Uterus (tissue), 4 donors: Measurements from ENCODE around the gene CAMK1. TPM values are rescaled to one million over a fixed set of nuclear protein-coding genes. Genes with fewer than 3 reads are reported as not detected.

Experiments
- DNase-seq, 2 donors: peaks; one replicate each; pipeline ENCODE4 v3.0.0-alpha.2; 2019 to 2020
- H3K27ac ChIP-seq, 2 donors: fragments of 200-600 bp; sonication (generic); 1 replicate in 1 of 2; 2 replicates in 1 of 2; pipeline ENCODE4 v1.5.1; 2016 to 2018
- H3K27me3 ChIP-seq, 2 donors: fragments of 200-600 bp; sonication (generic); one replicate each; pipeline ENCODE4 v1.5.1; 2018 to 2019; ENCODE audit warnings: control low read depth in 1 of 2
- H3K36me3 ChIP-seq, 2 donors: fragments of 200-600 bp; sonication (generic); one replicate each; pipeline ENCODE4 v1.5.1; 2019; ENCODE audit warnings: control low read depth in 1 of 2
- H3K4me1 ChIP-seq, 2 donors: fragments of 200-600 bp; sonication (generic); one replicate each; pipeline ENCODE4 v1.5.1; 2018 to 2019; ENCODE audit warnings: control low read depth in 1 of 2
- H3K4me3 ChIP-seq, 2 donors: fragments of 200-600 bp; sonication (generic); 1 replicate in 1 of 2; 2 replicates in 1 of 2; pipeline ENCODE4 v1.5.1; 2018 to 2019; ENCODE audit warnings: mild to moderate bottlenecking in 1 of 2
- H3K9me3 ChIP-seq, 2 donors: fragments of 200-600 bp; sonication (generic); one replicate each; pipeline ENCODE4 v1.5.1; 2019; ENCODE audit warnings: control low read depth in 1 of 2
- CTCF ChIP-seq, 4 experiments: fragments of 200-600 bp in 2 of 4; fragments of 450-650 bp in 2 of 4; sonication (generic) in 2 of 4; IDR thresholded peaks; one replicate each; pipeline ENCODE4 v1.5.1; 2016 to 2019; ENCODE audit warnings: antibody characterized with exemption in 4 of 4, mild to moderate bottlenecking in 2 of 4, moderate library complexity in 1 of 4
- POLR2A ChIP-seq, 2 donors: fragments of 450-650 bp; IDR thresholded peaks; one replicate each; pipeline ENCODE4 v1.6.1; 2016; ENCODE audit warnings: antibody characterized with exemption in 2 of 2, mild to moderate bottlenecking in 1 of 2, moderate library complexity in 1 of 2
- intact Hi-C: fragments of 100-400 bp; cut with DNase I; formaldehyde crosslinking; loops from one replicate; pipeline ENCODE4 v1.15.1; 2023; ENCODE audit warnings: low total_unique reads
- total RNA-seq, 4 donors: library from RNA; depleted of rRNA in 3 of 4; stranded (reverse); fragments of >200 nt in 3 of 4; gene quantifications; one replicate each; pipeline versions ENCODE4 v1.1.0 to v1.2.4, GENCODE V29; 2014 to 2023
- donor health status: DM: yes; HTN: yes; CAD: no.

Gene CAMK1
- total RNA-seq, 4 donors from 2014 or later: 19.1 to 63.0 (median 56.7) TPM

DNA sequence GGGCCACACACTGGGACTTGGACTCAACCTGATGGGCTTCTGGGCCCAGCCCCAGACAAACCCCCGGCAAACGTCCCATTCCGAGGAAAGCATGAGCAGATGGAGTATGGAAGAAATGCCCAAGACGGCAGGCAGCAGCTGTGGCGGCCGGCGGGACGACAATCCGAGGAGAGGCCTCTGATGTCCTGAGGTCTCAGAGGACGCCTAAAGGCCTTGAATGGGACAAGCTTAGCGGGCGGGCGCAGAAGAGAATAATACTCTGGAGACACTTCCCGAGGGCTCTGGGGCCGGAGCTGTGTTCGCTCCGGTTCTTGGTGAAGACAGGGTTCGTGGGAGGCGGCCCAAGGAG is 20.5 kb downstream of the CAMK1 start:
- no peak for TF ChIP-seq POLR2A (IDR thresholded peaks at IDR 0.05)
- no peak for TF ChIP-seq CTCF (IDR thresholded peaks at IDR 0.05)
- Histone ChIP-seq H3K27ac (peak overlapping the region; percentile 91 to 92), H3K36me3 (no peaks in the 10 kb centered on the region), H3K9me3 (no peaks in the 10 kb centered on the region), H3K27me3 (no peaks in the 10 kb centered on the region), H3K4me1 (peaks cover 0 to 3% of the 10 kb centered on the region in 2 donors), H3K4me3 (peak overlapping the region; percentile 65 to 82)
- no peak for DNase-seq
- intact Hi-C loops: no loop called here

DNA sequence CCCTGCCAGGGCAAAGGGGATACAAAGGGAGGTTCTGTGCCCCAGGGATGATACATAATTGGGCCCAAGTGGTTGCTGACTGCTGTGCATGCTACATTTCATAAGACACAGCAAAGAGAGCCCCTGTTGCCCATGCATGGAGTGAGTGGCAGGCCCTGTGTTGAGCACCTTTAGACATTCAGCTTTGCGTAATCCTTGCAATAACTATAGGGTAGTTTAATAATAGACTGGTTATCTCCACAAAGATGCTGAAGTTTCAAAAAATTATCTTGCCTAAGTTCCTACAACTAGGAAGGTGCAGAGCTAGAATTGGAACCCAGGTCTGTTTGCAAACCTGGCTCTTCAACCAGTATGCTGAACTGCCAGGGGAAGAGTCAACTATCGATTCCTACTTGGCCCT is 21.7 kb downstream of the CAMK1 start:
- no peaks in the 10 kb centered on the region for H3K36me3 ChIP-seq
- intact Hi-C loops: no loop called here
- no peak overlapping the region for H3K4me3 ChIP-seq

GRCh38 chr3:9747267-9747666 is 22.5 kb downstream of the CAMK1 start:
- Histone ChIP-seq H3K36me3 (no peaks in the 10 kb centered on the region), H3K27ac (no peak overlapping the region)
- intact Hi-C loops: no loop called here

More for the DNA sequence above, 21.7 kb downstream of the CAMK1 start:
- TF ChIP-seq POLR2A (IDR thresholded peaks at IDR 0.05) (no peak), CTCF (IDR thresholded peaks at IDR 0.05) (no peak)
- Histone ChIP-seq H3K27me3 (no peaks in the 10 kb centered on the region), H3K9me3 (no peaks in the 10 kb centered on the region), H3K27ac (no peak overlapping the region), H3K4me1 (peaks cover 0 to 3% of the 10 kb centered on the region in 2 donors)
- no peak for DNase-seq

GRCh38 chr3:9746330-9746729 is 23.4 kb downstream of the CAMK1 start:
- intact Hi-C loops: no loop called here
- Histone ChIP-seq H3K27ac (no peak overlapping the region), H3K36me3 (no peaks in the 10 kb centered on the region), H3K27me3 (no peaks in the 10 kb centered on the region), H3K4me3 (no peak overlapping the region), H3K4me1 (peaks cover 0 to 3% of the 10 kb centered on the region in 2 donors), H3K9me3 (no peaks in the 10 kb centered on the region)
- TF ChIP-seq CTCF (IDR thresholded peaks at IDR 0.05): no peak
- no peak for TF ChIP-seq POLR2A (IDR thresholded peaks at IDR 0.05)
- no peak for DNase-seq

More at GRCh38 chr3:9747267-9747666, 22.5 kb downstream of the CAMK1 start:
- no peak overlapping the region for H3K4me3 ChIP-seq
- no peak for DNase-seq
- H3K27me3 ChIP-seq: no peaks in the 10 kb centered on the region
- no peaks in the 10 kb centered on the region for H3K9me3 ChIP-seq
- TF ChIP-seq POLR2A (IDR thresholded peaks at IDR 0.05) (no peak), CTCF (IDR thresholded peaks at IDR 0.05) (no peak)
- peaks cover 0 to 3% of the 10 kb centered on the region in 2 donors for H3K4me1 ChIP-seq

GRCh38 chr3:9745521-9745920 is 24.2 kb downstream of the CAMK1 start:
- no peaks in the 10 kb centered on the region for H3K27me3 ChIP-seq
- H3K4me1 ChIP-seq: no peaks in the 10 kb centered on the region
- no peaks in the 10 kb centered on the region for H3K36me3 ChIP-seq
- H3K27ac ChIP-seq: no peak overlapping the region
- no peak overlapping the region for H3K4me3 ChIP-seq
- no peak for DNase-seq
- no peak for TF ChIP-seq POLR2A (IDR thresholded peaks at IDR 0.05)
- no peak for TF ChIP-seq CTCF (IDR thresholded peaks at IDR 0.05)
- H3K9me3 ChIP-seq: no peaks in the 10 kb centered on the region
- intact Hi-C loops: no loop called here
